Renal cortex interstitium (tissue), 11 donors: ENCODE measurements around the gene PSMA4. TPM values are rescaled to one million over a fixed set of nuclear protein-coding genes. Genes with fewer than 3 reads are reported as not detected.

Experiments
- DNase-seq, 11 donors: peaks; one replicate each; pipeline ENCODE4 v3.0.0-alpha.2; 2013; ENCODE audit warnings: low read depth in 9 of 11, low spot score in 4 of 11; ENCODE audit errors: extremely low read depth in 1 of 11
- polyA plus RNA-seq, 3 donors: library from polyadenylated mRNA; unstranded; fragments of 120-200 nt; gene quantifications; one replicate each; pipeline ENCODE4 v1.2.1, GENCODE V29; 2013; ENCODE audit not compliant: insufficient read length in 3 of 3

Gene PSMA4
- polyA plus RNA-seq, 3 donors: 230 to 296 (median 252) TPM

DNA sequence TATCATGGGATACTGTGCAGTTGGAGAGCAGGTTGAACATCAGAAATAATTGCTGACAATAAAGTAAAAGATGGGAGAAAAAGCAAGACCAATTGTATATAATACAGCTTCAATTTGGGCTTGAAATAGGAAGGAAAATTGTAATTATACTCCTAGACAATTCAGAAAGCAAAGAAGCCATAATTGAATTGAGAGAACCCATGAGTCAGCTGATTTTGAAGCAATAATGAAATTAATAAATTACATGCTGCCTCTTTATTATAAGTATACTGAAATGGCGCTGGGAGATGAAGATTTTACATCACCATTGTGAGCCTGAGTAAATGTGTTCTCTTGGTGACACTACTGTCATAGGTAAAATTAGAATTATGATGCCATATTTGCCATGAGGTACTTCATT lies 57.3 kb downstream of the PSMA4 start:
- no peak for DNase-seq

DNA sequence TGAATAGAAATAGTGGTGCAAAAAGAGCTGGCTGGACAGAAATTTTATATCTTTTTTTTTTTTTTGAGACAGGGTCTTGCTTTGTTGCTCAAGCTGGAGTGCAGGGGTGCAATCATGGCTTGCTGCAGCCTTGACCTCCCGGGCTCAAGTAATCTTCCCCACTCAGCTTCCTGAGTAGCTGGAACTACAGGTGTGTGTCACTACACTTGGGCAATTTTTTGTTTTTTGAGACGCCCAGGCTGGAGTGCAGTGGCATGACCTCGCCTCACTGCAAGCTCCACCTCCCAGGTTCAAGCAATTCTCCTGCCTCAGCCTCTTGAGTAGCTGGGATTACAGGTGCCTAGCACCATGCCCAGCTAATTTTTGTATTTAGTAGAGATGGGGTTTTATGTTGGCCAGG lies 58.1 kb downstream of the PSMA4 start:
- no peak for DNase-seq

GRCh38 chr15:78599189-78599588 lies 58.9 kb downstream of the PSMA4 start:
- DNase-seq: no peak

Other genes starting within 250 kb of the PSMA4 start
- 100 to 1,000 TPM; 103 to 108 (median 108) TPM for gene SKIC8, start 240.8 kb upstream of the PSMA4 start, polyA plus RNA-seq
- 10 to 100 TPM; 35.2 to 56.2 (median 44.5) TPM for gene CRABP1, start 200.1 kb upstream of the PSMA4 start, polyA plus RNA-seq
- gene IREB2, start 102.2 kb upstream of the PSMA4 start, polyA plus RNA-seq: 10 to 100 TPM; 57.0 to 73.9 (median 68.4) TPM
- 1 to 10 TPM; 7.2 to 9.8 (median 8.6) TPM for gene HYKK, start 32.9 kb upstream of the PSMA4 start, polyA plus RNA-seq
- 1 to 10 TPM; 4.3 to 8.6 (median 8.5) TPM for gene CHRNA5, start 25.1 kb downstream of the PSMA4 start, polyA plus RNA-seq
- 1 to 10 TPM in 1 of 3 donors, under 1 TPM in 2; 0.90 to 1.4 (median 0.98) TPM for gene CHRNA3, start 80.6 kb downstream of the PSMA4 start, polyA plus RNA-seq
- gene CHRNB4, start 100.8 kb downstream of the PSMA4 start, polyA plus RNA-seq: 1 to 10 TPM; 3.2 TPM